Trophoblast cell (in vitro differentiated cells and primary cell): ENCODE data around the gene DDX42.

Experiments
- DNase-seq, 2 donors: peaks; one replicate each; pipeline ENCODE4 v3.0.0-alpha.2; 2016
- H2AFZ ChIP-seq: 2 replicates; pipeline ENCODE4 v1.6.1; 2013; ENCODE audit warnings: low read length, moderate library complexity, mild to moderate bottlenecking; ENCODE audit not compliant: insufficient read depth, poor library complexity
- H2AK5ac ChIP-seq: 2 replicates; pipeline ENCODE4 v1.6.1; 2013; ENCODE audit warnings: mild to moderate bottlenecking, low read length
- H2BK120ac ChIP-seq: 2 replicates; pipeline ENCODE4 v1.6.1; 2013; ENCODE audit warnings: low read length, mild to moderate bottlenecking, moderate library complexity; ENCODE audit not compliant: insufficient read depth, poor library complexity
- H2BK12ac ChIP-seq: 2 replicates; pipeline ENCODE4 v1.6.1; 2013; ENCODE audit warnings: mild to moderate bottlenecking, low read length, moderate library complexity
- H2BK5ac ChIP-seq: 2 replicates; pipeline ENCODE4 v1.6.1; 2013; ENCODE audit warnings: low read length, low read depth, moderate library complexity, mild to moderate bottlenecking; ENCODE audit not compliant: poor library complexity
- H3K14ac ChIP-seq: 2 replicates; pipeline ENCODE4 v1.6.1; 2013; ENCODE audit warnings: mild to moderate bottlenecking, low read length
- H3K18ac ChIP-seq: 2 replicates; pipeline ENCODE4 v1.6.1; 2013; ENCODE audit warnings: mild to moderate bottlenecking, low read length
- H3K23ac ChIP-seq: 2 replicates; pipeline ENCODE4 v1.6.1; 2013; ENCODE audit warnings: low read length
- H3K27ac ChIP-seq: 2 replicates; pipeline ENCODE4 v1.5.1; 2013; ENCODE audit warnings: low read depth, mild to moderate bottlenecking, inconsistent platforms, low read length, moderate library complexity
- H3K27me3 ChIP-seq: 2 replicates; pipeline ENCODE4 v1.6.1; 2013; ENCODE audit warnings: inconsistent platforms, mild to moderate bottlenecking, low read length, moderate library complexity; ENCODE audit not compliant: insufficient read depth
- H3K36me3 ChIP-seq, 2 experiments: 1 replicate in 1 of 2; 2 replicates in 1 of 2; pipeline ENCODE4 v1.6.1; 2013; ENCODE audit warnings: low read length in 2 of 2, mild to moderate bottlenecking in 2 of 2, moderate library complexity in 1 of 2; ENCODE audit not compliant: insufficient read depth in 2 of 2, control insufficient read depth in 1 of 2
- H3K4ac ChIP-seq: 2 replicates; pipeline ENCODE4 v1.6.1; 2013; ENCODE audit warnings: low read depth, mild to moderate bottlenecking, low read length, moderate library complexity
- H3K4me1 ChIP-seq, 2 experiments: 1 replicate in 1 of 2; 2 replicates in 1 of 2; pipeline ENCODE4 v1.6.1; 2013; ENCODE audit warnings: low read length in 2 of 2, mild to moderate bottlenecking in 2 of 2, moderate library complexity in 1 of 2; ENCODE audit not compliant: insufficient read depth in 2 of 2, control insufficient read depth in 1 of 2
- H3K4me2 ChIP-seq: 2 replicates; pipeline ENCODE4 v1.6.1; 2013; ENCODE audit warnings: inconsistent platforms, mild to moderate bottlenecking, low read length, moderate library complexity
- H3K4me3 ChIP-seq: 2 replicates; pipeline ENCODE4 v1.5.1; 2013; ENCODE audit warnings: mild to moderate bottlenecking, low read depth, low read length, inconsistent platforms
- H3K79me1 ChIP-seq: one replicate; pipeline ENCODE4 v1.6.1; 2013; ENCODE audit warnings: low read length
- H3K79me2 ChIP-seq: 2 replicates; pipeline ENCODE4 v1.6.1; 2013; ENCODE audit warnings: low read length, mild to moderate bottlenecking; ENCODE audit not compliant: control insufficient read depth, insufficient read depth, poor library complexity
- H3K9ac ChIP-seq: 2 replicates; pipeline ENCODE4 v1.6.1; 2013; ENCODE audit warnings: mild to moderate bottlenecking, low read length
- H3K9me3 ChIP-seq: 2 replicates; pipeline ENCODE4 v1.6.1; 2013; ENCODE audit warnings: low read depth, mild to moderate bottlenecking, control low read depth, inconsistent platforms, low read length; ENCODE audit not compliant: insufficient read depth
- H4K12ac ChIP-seq: 2 replicates; pipeline ENCODE4 v1.6.1; 2013; ENCODE audit warnings: low read depth, mild to moderate bottlenecking, low read length, moderate library complexity
- H4K8ac ChIP-seq: 2 replicates; pipeline ENCODE4 v1.6.1; 2013; ENCODE audit warnings: low read depth, mild to moderate bottlenecking, low read length, moderate library complexity
- H4K91ac ChIP-seq: one replicate; pipeline ENCODE4 v1.6.1; 2013; ENCODE audit warnings: low read depth, mild to moderate bottlenecking, low read length, moderate library complexity
- WGBS: extraction: QIAGEN DNeasy Blood & Tissue Kit; methylation state at CpG from one replicate; pipeline ENCODE4 v1.1.7; 2013; ENCODE audit warnings: missing lambda C conversion rate; ENCODE audit not compliant: insufficient read length, insufficient coverage; ENCODE audit errors: extremely low coverage; 5-methylcytosine and 5-hydroxymethylcytosine counted together

Gene DDX42

DNA sequence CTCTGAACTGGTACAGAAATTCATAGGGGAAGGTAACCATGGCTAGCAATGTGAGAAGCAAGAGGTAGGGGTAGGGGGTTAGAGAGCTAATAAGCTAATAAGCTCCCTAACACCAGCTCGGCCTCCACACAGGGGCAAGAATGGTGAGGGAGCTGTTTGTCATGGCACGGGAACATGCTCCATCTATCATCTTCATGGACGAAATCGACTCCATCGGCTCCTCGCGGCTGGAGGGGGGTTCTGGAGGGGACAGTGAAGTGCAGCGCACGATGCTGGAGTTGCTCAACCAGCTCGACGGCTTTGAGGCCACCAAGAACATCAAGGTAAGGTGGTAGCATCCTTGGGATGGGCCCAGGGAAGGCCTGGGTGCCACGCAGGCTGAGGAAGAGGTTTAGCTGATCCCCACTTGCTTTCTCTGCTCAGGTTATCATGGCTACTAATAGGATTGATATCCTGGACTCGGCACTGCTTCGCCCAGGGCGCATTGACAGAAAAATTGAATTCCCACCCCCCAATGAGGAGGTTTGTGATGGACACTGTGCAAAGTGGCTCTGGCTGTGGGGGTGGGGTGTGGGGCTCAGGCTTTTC is 57.0 kb downstream of the DDX42 start:
- H2BK12ac ChIP-seq: no peak overlapping the region

DNA sequence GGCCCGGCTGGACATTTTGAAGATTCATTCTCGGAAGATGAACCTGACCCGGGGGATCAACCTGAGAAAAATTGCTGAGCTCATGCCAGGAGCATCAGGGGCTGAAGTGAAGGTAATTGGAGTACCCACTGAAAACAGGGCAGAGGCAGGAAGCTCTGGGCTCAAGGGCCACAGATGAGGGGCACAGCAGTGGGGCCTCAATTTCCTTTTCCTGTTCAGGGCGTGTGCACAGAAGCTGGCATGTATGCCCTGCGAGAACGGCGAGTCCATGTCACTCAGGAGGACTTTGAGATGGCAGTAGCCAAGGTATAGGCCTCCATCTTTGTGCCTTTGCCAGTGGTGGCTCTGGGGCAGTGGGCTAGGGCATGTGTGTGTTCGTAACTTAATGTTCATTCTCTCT is 57.5 kb downstream of the DDX42 start:
- Histone ChIP-seq H4K8ac (no peak overlapping the region), H3K27me3 (no peaks in the 10 kb centered on the region), H4K12ac (no peak overlapping the region), H4K91ac (no peak overlapping the region), H3K4ac (no peak overlapping the region), H3K14ac (no peak overlapping the region), H3K79me1 (peaks cover 11% of the 10 kb centered on the region), H3K4me3 (no peak overlapping the region), H2BK12ac (no peak overlapping the region), H3K9me3 (no peaks in the 10 kb centered on the region), H3K18ac (no peak overlapping the region), H3K4me2 (no peak overlapping the region), H3K79me2 (peaks cover 10% of the 10 kb centered on the region), H3K23ac (no peak overlapping the region), H2BK120ac (no peak overlapping the region), H2AFZ (no peak overlapping the region), H2AK5ac (no peak overlapping the region), H3K4me1 (peaks cover 2 to 17% of the 10 kb centered on the region in 2 experiments), H3K27ac (no peak overlapping the region), H3K36me3 (peaks cover 63 to 68% of the 10 kb centered on the region in 2 experiments), H3K9ac (no peak overlapping the region), H2BK5ac (no peak overlapping the region)
- no peak for DNase-seq
- WGBS: no CpG with 5 or more reads among the region's 8 CpGs

More for the DNA sequence above, 57.0 kb downstream of the DDX42 start:
- WGBS: no CpG with 5 or more reads among the region's 15 CpGs
- Histone ChIP-seq H3K4me3 (no peak overlapping the region), H2BK5ac (no peak overlapping the region), H4K8ac (no peak overlapping the region), H4K91ac (no peak overlapping the region), H3K9me3 (no peaks in the 10 kb centered on the region), H3K4me1 (peaks cover 2 to 17% of the 10 kb centered on the region in 2 experiments), H2AK5ac (no peak overlapping the region), H3K36me3 (peaks cover 60 to 66% of the 10 kb centered on the region in 2 experiments), H3K23ac (no peak overlapping the region), H3K79me2 (peaks cover 13% of the 10 kb centered on the region), H4K12ac (no peak overlapping the region), H2AFZ (no peak overlapping the region), H3K9ac (no peak overlapping the region), H3K18ac (no peak overlapping the region), H3K14ac (no peak overlapping the region), H3K4ac (no peak overlapping the region), H3K27ac (no peak overlapping the region), H3K4me2 (no peak overlapping the region), H3K27me3 (no peaks in the 10 kb centered on the region), H3K79me1 (peaks cover 13% of the 10 kb centered on the region), H2BK120ac (no peak overlapping the region)
- DNase-seq: no peak

DNA sequence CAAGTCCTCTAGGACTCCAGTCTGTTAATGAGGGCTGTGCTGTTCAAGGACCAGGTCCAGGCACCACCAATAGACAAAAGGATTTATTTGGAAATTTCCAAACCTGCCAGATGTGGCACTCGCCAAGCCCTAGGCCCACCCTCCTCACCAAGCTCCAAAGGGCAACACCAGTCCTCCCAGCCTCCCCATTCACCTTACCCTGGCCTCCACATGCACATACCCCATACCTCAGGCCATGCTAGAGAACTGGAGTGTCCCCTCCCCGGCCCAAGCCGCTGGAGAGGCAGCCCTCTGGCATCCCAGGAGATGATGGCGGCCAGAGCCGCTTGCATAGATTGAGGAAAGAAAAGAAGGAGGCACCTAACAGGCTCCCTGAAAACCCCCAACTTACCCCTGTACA is 58.0 kb downstream of the DDX42 start:
- no peaks in the 10 kb centered on the region for H3K27me3 ChIP-seq
- H3K4me3 ChIP-seq: no peak overlapping the region
- H3K4ac ChIP-seq: no peak overlapping the region
- H3K36me3 ChIP-seq: peaks cover 67 to 72% of the 10 kb centered on the region in 2 experiments
- H3K4me1 ChIP-seq: peaks cover 2 to 17% of the 10 kb centered on the region in 2 experiments
- H2BK5ac ChIP-seq: no peak overlapping the region
- H4K91ac ChIP-seq: no peak overlapping the region
- no peak overlapping the region for H2BK120ac ChIP-seq
- peaks cover 8% of the 10 kb centered on the region for H3K79me2 ChIP-seq
- H3K4me2 ChIP-seq: no peak overlapping the region
- H3K27ac ChIP-seq: no peak overlapping the region
- H3K18ac ChIP-seq: no peak overlapping the region
- no CpG with 5 or more reads among the region's 5 CpGs for WGBS
- H3K14ac ChIP-seq: no peak overlapping the region
- H4K8ac ChIP-seq: no peak overlapping the region
- no peaks in the 10 kb centered on the region for H3K9me3 ChIP-seq
- no peak overlapping the region for H2AFZ ChIP-seq
- DNase-seq: no peak
- no peak overlapping the region for H4K12ac ChIP-seq
- H3K9ac ChIP-seq: no peak overlapping the region
- no peak overlapping the region for H2AK5ac ChIP-seq
- peaks cover 8% of the 10 kb centered on the region for H3K79me1 ChIP-seq
- H3K23ac ChIP-seq: no peak overlapping the region
- H2BK12ac ChIP-seq: no peak overlapping the region

DNA sequence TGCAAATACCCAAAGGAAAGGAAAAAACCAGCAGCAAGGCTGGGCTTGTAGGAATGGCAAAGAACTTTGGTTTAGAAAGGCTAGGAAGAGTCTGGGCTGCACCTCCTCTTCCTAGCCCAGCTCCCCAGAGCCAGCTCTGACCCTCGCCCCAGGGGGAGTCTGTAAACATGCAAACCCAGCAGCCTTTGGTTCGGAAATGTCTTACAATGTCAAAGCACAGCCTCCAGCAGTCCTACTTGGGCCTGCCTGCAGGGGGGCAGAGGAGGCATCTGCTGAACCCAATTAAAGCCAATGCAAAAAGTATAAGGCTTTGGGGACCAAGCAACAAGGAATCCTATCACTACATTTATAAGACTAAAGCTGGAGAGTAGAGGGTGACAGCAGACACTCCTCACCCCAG is 58.5 kb downstream of the DDX42 start:
- Histone ChIP-seq H3K36me3 (peaks cover 70 to 72% of the 10 kb centered on the region in 2 experiments), H3K14ac (no peak overlapping the region)

More for the DNA sequence above, 58.5 kb downstream of the DDX42 start:
- H3K9ac ChIP-seq: no peak overlapping the region
- H3K79me2 ChIP-seq: peaks cover 6% of the 10 kb centered on the region
- H3K23ac ChIP-seq: no peak overlapping the region
- no peak overlapping the region for H3K4me2 ChIP-seq
- H2AFZ ChIP-seq: no peak overlapping the region
- no peak overlapping the region for H2BK12ac ChIP-seq
- H2AK5ac ChIP-seq: no peak overlapping the region
- H2BK5ac ChIP-seq: no peak overlapping the region
- no peak overlapping the region for H4K8ac ChIP-seq
- no CpG with 5 or more reads among the region's 2 CpGs for WGBS
- peaks cover 2 to 17% of the 10 kb centered on the region in 2 experiments for H3K4me1 ChIP-seq
- no peak overlapping the region for H3K27ac ChIP-seq
- H3K9me3 ChIP-seq: no peaks in the 10 kb centered on the region
- H2BK120ac ChIP-seq: no peak overlapping the region
- peaks cover 3% of the 10 kb centered on the region for H3K79me1 ChIP-seq
- H4K91ac ChIP-seq: no peak overlapping the region
- H3K27me3 ChIP-seq: no peaks in the 10 kb centered on the region
- no peak overlapping the region for H3K4me3 ChIP-seq
- H3K4ac ChIP-seq: no peak overlapping the region
- H3K18ac ChIP-seq: no peak overlapping the region
- no peak overlapping the region for H4K12ac ChIP-seq
- DNase-seq: no peak
